HT1080 (cell line): ENCODE data around the gene SORCS1. TPM values are rescaled to one million over a fixed set of nuclear protein-coding genes. Genes with fewer than 3 reads are reported as not detected.

Experiments
- DNase-seq: peaks from one replicate; pipeline ENCODE4 v3.0.0-alpha.2; 2015; ENCODE audit warnings: low read depth
- small RNA-seq: library from RNA; depleted of rRNA; stranded (forward); fragments of <200 nt; gene quantifications from one replicate; pipeline ENCODE3, GENCODE V24; 2014
- total RNA-seq: library from RNA; depleted of rRNA; stranded (reverse); fragments of >200 nt; shearing (Covaris generic); gene quantifications from 2 replicates; pipeline ENCODE4 v1.2.3, GENCODE V29; 2014

Gene SORCS1
- total RNA-seq, 1 experiment from 2014 or later = 0.29 TPM

GRCh38 chr10:106551501-106552062 lies 612.9 kb downstream of the SORCS1 start:
- no peak for DNase-seq

DNA sequence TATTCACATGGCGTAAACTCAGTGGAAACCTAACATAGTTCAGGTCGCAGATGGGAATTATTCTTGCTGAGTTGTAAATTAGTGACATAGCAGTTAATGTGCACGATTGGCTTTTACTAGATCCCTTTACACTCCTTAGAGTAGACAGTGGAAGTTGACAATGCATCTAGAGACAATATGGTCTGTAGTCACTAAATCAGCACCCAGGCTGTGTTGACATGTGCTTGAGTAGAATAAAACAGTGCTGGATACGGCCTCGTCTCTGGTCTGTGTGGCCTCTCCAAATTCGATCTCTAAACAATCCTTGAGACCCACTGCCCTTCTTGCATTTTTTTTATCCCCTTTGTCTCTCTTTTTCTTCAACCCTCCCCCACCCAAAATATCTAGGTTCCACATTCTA lies 615.7 kb downstream of the SORCS1 start:
- DNase-seq = no peak

DNA sequence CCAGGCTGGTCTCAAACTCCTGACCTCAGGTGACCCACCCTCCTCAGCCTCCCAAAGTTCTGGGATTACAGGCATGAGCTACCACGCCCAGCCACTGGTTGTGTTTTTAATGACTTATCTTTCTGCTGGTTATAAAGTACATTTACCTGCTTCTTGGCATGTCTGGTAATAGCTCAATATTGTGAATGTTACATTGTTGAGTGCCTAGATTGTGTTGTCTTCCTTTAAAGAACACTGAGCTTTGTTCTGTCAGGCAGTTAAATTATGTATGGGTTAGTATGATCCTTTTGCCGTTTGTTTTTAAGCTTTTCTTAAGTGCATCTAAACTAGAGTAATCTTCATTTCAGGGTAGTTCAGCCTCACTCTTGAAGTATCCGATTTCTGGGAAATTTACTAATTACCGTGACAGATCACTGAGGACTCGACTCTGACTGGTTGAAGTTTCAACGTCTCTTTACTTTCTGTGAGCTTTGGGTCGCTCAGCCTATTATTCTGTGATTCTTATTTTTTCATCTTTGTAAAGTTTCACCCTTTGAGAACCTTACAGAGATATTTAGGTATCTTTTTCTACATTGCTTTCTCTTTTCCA lies 617.4 kb downstream of the SORCS1 start:
- DNase-seq = no peak

DNA sequence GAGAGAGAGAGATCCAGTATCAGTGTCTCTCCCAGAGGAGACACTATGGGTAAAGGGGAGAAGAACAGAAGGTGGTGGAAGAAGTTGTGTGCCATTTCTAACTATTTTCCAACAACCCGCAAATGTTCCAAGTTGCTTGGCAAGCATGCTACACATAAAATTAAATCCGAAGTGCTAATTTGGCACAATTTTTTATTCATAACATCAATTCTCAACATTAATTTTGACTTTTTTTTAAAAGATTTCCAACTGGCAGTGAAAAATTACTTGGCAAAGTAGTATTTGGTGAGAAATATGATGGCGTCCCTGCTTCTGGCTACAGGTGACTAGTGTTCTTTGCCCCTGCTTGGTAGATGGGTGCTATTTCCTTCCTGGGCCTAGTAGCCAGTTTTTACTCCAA lies 622.0 kb downstream of the SORCS1 start:
- no peak for DNase-seq

DNA sequence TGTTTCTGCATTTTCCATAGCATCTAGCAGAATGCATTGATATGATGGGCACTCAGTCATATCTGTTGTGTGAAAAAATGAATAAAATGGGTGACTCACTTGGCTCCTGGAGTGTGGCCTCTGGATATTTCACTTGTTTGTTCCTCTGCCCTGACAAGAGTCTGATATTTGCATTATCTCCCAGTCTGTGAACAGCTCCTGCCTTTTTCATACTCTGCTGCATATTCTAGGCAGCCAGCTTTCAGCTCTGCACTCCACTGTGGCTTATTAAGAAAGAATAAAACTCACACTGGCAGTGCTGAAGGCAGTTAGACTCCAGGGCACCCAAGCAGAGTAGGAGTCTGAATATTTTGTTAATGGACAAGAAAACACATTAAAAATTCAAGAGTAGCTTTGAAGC lies 623.9 kb downstream of the SORCS1 start:
- peak; percentile 50 for DNase-seq

DNA sequence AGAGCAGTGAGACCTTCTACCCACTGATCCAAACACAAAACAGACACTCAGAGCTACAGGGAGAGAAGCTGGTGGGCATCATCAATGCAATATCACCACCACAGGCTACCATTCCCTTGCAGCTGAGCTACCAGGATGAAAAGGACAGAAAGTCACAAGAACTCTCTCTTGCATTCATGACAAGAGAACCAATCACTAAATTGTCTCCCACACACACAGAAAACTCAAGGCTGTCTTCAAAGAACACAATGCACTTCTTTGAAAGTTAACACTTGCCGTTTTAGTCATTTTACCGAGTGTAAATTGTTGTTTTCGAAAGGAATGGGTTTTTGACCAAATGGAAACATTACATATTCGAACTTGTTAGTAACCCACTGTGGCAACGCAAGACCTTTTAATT lies 626.6 kb downstream of the SORCS1 start:
- DNase-seq = no peak

GRCh38 chr10:106535304-106535953 lies 629.1 kb downstream of the SORCS1 start:
- DNase-seq = no peak

DNA sequence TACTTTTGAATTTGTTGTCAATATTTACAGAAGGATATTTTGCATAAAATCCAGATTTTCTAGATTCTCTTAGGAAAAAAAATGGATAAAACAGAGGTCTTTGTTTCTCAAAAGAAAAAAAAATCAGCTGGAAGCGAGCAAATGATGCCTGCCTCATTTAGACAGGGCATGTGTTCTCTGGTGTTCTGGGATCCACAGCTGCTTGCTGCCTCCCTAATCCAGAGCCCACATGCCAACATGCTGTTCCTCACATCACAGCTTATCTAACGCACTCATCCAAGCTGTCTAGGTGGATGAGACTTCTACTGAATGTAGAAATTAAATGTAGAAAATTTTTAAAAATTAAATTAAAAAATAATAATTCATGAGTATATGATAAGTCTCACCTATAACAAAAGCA lies 630.1 kb downstream of the SORCS1 start:
- no peak for DNase-seq

GRCh38 chr10:106528702-106529101 lies 635.8 kb downstream of the SORCS1 start:
- no peak for DNase-seq

DNA sequence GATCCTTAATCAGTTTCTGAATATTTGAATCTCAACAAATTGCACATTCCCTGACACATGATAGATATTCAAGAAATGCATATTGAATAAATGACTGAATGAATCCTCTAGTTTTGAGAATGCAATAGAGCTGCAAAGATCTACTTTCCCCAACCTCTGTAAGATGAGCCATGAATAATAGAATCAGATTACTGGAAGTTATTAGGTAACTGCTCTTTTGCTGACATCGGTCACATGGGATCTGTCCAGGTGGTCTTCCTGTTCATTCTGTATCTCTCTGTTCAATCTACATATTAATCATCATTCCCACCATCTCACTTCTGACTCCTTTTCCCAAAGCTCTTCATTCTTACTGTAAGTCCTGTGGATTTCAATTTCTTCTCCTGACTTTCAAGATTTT lies 638.7 kb downstream of the SORCS1 start:
- peak; percentile 35 for DNase-seq

Small RNA genes lying within 50 kb of the gene (small RNA-seq; reads per million reads assigned to genes)
- 0.30 reads per million, percentile 29 among the genes with 10 or more reads in this experiment for gene RNA5SP325
